GM21515 (cell line): ENCODE data around the gene AHR.
"Not testable (repeated sequence)": the region's sequence is repeated elsewhere in the genome, so short reads cannot be mapped to it uniquely, and the experiment has no call there.

Experiments used
- ATAC-seq: cut with Tn5 transposase; IDR thresholded peaks from one replicate; pipeline ENCODE4 v1.9.1; 2021; ENCODE audit not compliant: unreplicated experiment

The AHR gene

DNA sequence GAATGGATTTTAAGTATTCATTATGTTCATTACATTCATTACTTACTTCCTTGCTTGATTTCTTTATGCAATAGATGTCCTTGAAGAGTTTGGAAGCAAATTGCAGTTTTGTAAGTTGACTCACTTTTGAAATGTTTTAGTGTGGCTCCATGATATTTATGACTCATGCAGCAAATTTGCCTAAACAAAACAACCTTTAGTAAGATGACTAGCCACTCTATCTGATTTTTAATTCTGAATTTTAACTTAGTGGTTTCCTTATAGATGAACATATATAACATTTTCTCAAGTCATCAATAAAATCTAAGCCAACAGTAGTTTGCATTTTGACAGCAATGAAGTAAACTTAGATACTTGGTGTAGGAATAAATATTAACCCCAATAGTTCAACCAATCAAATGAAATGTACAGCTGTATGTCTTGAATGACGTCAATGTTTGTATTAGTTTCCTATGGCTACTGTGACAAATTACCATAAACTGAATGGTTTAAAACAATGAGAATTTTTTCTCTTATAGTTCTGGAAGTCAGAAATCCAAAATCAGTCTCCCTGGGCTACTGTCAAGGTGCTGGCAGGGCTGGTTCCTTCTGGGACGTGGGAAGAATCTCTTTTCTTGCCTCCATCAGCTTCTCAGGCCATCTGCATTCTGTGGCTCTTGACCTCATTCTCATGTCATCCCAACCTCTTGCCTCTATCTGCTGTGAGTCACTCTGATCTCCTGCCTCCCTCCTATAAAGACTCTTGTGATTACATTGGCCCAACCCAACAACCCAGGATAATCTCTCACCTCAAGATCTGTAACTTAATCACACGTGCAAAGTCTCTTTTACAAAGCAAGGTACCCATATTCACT, 73.4 kb downstream of the AHR start:
- ATAC-seq, result no peak

DNA sequence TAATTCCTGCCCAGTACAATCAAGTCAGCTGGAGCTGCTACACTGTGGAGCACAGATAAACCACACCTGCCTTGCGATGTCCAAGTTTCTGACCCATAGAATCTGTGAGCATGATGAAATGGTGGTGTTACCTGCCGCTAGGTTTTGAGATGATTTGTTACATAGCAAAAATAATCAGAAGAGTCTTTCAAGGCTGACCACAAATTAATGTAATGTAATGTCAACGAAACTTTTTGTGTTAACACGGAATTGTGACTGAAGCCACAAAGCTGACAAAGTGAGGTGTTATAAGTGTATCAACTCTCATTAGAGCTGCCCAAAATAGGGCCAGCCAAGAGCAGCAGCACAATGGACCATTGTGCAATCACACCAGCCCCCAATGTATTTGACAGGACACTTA, 75.7 kb downstream of the AHR start:
- no peak for ATAC-seq

DNA sequence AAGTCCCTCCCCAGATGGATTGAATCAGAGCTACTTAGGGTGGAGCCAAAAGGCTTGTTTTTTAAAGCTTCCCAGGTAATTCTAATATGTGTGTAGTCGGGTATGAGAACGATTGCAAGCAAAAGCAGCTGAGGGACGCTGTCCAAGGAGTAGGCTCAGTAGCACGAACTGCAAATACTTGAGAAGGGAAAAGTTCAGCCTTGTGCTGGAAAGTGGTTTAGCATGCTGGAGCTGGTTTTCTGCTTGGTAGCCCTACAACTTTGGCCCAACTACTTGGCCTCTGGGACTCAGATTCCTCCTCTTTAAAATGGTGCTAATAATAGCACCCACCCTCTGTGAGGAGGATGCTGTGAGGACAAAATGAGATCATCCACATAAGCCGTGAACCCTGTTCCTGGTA, 76.2 kb downstream of the AHR start:
- no peak for ATAC-seq

DNA sequence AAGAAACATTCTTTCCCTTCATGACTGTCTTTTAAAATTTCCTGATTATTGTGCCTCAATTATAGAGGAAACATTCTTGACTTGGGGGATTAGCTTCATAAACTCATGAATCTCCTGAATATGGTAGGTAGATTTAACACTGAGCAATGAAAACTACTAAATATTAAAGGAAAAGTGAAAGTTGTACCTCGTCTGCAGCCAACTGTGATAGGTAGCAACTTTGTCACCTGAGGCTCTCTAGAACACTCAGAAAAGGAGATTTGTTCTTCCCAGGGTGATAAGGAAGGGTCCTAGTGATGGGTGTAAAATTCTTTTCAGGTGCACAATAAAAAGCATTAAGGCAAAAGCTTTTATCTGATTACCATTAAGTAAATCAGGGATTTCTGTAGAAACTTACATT, 78.1 kb downstream of the AHR start:
- ATAC-seq, result no peak

DNA sequence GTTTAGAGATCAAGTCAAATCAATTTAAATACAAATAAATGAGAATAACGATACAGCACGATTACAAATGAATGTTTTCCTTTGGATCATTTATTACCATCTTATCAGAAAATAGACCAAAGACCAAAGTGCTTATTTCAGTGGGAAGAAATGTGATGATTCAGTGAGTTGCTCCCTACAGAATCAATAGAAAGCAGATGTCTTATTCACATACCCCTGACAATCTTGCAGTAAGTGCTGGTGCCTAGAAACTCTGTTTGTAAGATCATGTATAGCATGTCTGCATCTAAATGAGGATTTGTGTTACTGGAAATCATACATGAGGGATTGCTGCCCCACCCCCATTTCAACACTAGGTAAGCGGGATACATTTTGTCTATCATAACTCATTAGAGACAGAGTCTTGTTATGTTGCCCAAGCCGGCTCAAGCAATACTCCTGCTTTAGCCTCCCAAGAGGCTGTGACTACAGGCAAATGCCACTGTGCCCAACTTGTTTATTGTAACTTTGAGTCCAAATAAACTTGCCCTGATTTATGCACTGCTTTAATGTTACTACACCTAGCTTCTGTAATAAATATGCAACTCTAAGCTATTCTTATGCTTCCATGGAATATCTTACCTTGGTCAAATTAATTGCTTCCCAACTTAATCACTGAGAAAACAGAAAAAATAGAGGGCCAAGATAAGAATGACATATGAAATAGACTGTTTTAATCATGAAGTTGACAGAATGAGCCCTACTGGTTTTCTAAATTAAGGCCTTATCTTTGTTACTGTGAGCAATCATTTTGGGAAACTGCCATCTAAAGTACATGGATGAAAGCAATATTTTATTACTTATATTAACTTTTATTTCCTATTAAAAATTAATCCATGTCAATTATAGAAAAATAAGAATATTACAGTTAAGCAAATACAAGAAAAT, 82.5 kb downstream of the AHR start:
- no peak for ATAC-seq

DNA sequence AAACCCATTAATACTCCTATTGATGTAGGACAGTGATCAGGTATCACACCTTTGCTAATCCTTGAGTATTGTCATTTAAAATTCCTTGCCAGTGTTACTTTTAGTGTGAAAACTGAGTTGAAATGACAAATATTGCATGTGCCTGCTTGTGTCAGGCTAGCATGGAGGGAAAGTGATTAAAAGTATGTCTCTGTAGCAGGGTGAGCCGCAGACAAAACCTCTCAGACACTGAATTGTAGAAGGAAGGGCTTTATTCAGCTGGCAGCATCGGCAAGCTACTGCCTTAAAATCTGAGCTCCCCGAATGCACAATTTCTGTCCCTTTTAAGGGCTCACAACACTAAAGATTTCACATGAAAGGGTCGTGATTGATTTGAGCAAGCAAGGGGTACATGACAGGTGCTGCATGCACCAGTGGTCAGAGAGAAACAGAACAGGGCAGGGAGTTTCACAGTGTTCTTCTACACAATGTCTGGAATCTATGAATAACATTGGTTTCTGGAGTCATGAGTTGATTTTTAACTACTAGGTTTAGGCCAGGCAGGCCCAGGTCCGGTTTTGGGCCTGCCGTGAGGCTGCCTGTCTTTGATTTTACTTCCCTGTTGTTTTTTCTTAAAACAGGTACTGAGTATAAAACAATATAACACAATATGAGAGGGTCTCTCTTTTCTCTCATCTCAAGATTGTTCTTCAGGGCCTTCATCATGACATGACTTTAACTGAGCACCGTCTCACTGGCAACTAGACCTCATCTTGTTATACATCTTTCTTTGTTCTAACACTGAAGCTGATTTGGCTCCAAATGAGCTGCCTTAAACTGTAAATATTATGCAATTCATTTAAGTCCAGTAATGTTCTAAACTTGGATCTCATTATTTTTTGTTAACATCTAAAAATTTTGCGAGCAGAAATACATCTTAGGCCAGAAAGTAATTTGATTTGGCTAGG, 84.2 kb downstream of the AHR start:
- not testable (repeated sequence) for ATAC-seq

DNA sequence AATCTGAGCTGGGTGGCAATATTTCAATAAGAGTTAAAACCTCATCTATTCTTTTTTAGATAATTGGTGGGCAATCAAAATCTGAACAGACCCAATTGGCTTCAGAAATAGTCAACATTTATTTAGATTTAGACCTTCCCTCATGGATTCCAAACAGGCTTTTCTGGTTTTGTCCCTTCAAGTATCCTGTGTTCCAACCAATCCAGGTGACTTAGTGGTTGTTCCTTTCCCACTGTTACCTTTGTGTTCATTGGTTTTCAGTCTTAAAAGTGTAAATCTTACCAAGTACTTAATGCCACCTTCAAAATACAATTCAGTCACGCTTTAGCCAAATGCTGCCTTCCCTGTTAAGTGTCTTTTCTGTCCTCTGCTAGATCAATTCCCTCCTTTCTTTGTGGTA, 85.9 kb downstream of the AHR start:
- no peak for ATAC-seq

DNA sequence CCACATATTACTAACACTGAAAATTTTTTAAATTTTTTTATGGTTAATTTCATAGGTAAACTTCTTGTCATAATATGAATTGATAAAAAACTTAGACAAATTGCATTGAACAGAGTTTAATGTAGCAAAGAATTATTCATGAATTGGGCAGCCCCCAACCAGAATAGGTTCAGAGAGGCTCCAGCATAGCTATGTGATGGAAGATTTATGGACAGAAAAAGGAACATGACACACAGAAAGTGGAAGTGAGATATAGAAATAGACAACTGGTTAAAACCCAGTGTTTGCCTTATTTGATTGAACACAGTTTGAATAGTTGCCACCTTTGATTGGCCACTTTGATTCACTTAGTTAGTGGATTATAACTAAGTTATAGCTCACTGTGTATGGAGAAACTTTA, 87.2 kb downstream of the AHR start:
- ATAC-seq, result no peak

DNA sequence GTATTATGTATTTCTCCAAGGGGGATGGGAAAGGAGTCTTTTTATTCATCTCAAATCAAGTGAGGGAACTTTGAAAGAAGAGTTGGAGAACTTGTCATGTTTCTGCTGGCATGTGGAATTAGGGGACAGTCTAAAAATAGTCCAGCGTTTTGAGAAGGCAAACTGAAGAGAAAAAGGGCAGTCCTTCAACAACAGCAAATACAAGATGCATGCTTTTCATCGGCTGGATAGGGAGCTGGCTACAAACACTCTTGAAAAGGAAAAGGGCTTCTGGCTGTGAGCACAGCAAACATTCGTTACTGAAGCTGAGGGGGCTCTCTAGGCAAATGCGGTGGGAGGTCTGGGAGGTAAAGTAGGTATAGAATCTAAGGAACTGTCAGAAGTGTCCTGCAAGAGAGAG, 91.9 kb downstream of the AHR start:
- ATAC-seq, result no peak

DNA sequence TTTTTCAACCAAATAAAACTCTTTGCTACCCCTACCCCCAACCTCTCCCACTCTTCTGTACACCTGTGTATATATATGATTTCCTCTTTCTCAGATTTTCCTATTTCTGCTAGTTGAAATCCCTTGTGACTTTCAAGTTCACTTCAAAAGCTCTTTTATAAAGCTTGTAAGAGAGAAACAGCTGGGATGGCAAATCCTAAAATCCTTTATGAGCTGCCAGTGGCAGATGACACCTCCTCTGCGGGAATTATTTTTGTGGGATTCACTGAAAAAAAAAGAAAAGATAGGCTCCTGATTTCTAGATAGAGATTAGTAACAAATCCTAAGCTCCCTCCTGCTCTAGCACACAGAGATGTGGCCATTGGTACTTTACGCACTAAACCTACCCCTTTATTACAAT, 92.9 kb downstream of the AHR start:
- ATAC-seq, result no peak

DNA sequence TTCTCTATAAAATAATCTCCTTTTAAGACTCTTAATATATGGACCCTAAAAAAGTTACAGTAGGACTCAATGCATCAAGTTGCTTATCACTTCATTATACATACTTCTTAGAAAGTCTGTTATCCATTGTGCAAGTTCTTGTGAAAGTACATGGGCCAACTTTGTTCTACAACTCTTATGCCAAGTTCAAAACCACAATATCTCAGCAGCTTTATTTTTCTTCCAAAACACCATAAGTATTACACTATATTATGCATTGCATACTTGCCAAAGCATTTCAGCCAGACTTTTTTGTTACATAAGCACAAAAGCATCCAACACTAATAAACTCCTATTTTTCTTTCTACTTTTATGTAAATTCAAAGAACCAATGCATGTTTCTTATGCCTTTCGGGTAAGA, 94.4 kb downstream of the AHR start:
- ATAC-seq, result no peak

DNA sequence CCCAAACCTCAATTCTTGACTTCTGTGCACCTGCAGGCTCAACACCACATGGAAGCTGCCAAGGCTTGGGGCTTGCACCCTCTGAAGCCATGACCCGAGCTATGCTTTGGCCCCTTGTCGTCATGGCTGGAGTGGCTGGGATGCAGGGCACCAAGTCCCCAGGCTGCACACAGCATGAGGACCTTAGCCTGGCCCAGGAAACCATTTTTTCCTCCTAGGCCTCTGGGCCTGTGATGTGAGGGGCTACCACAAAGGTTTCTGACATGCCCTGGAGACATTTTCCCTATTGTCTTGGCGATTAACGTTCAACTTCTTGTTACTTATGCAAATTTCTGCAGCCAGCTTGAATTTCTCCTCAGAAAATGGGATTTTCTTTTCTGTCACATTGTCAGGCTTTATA, 96.1 kb downstream of the AHR start:
- ATAC-seq, result not testable (repeated sequence)
